SJSA1 (cell line): Measurements from ENCODE around the gene MVB12B. TPM values are rescaled to one million over a fixed set of nuclear protein-coding genes. Genes with fewer than 3 reads are reported as not detected.
A peak's percentile ranks its signal among the peaks of the same experiment; 100 is the strongest.

ENCODE experiments used
- DNase-seq, 2 experiments: peaks; one replicate each; pipeline ENCODE4 v3.0.0-alpha.2; 2015 to 2020; ENCODE audit warnings: low spot score in 2 of 2, low read depth in 1 of 2
- H3K27ac ChIP-seq: fragments of 250-450 bp; sonication (Bioruptor Pico); 2 replicates; pipeline ENCODE4 v1.5.1; 2020; ENCODE audit warnings: mild to moderate bottlenecking, moderate library complexity
- H3K27me3 ChIP-seq: fragments of 250-450 bp; sonication (Bioruptor Pico); replicated peaks from 2 replicates; pipeline ENCODE4 v1.5.1; 2020; ENCODE audit warnings: mild to moderate bottlenecking, moderate library complexity
- H3K36me3 ChIP-seq: fragments of 250-450 bp; sonication (Bioruptor Pico); 2 replicates; pipeline ENCODE4 v1.5.1; 2020; ENCODE audit warnings: mild to moderate bottlenecking
- H3K4me1 ChIP-seq: fragments of 250-450 bp; sonication (Bioruptor Pico); replicated peaks from 2 replicates; pipeline ENCODE4 v1.6.1; 2021; ENCODE audit warnings: mild to moderate bottlenecking
- H3K4me3 ChIP-seq: fragments of 250-450 bp; sonication (Bioruptor Pico); 2 replicates; pipeline ENCODE4 v1.5.1; 2020; ENCODE audit warnings: mild to moderate bottlenecking
- H3K9me3 ChIP-seq: fragments of 250-450 bp; sonication (Bioruptor Pico); replicated peaks from 2 replicates; pipeline ENCODE4 v1.5.1; 2020; ENCODE audit warnings: mild to moderate bottlenecking
- total RNA-seq: library from RNA; depleted of rRNA; stranded (reverse); fragments of >200 nt; shearing (Covaris generic); gene quantifications from 2 replicates; pipeline ENCODE4 v1.2.3, GENCODE V29; 2014

The MVB12B gene
- total RNA-seq, 1 experiment from 2014 or later = 7.8 TPM

GRCh38 chr9:126367139-126367538, 40.5 kb downstream of the MVB12B start:
- H3K27me3 ChIP-seq = no peaks in the 10 kb centered on the region
- H3K36me3 ChIP-seq = no peaks in the 10 kb centered on the region
- H3K27ac ChIP-seq = no peak overlapping the region
- DNase-seq = peak in 1 of 2 experiments; percentile 22
- H3K9me3 ChIP-seq = no peaks in the 10 kb centered on the region; the same call in none of the 2 replicates
- no peak overlapping the region for H3K4me3 ChIP-seq
- H3K4me1 ChIP-seq = peaks cover 53% of the 10 kb centered on the region

DNA sequence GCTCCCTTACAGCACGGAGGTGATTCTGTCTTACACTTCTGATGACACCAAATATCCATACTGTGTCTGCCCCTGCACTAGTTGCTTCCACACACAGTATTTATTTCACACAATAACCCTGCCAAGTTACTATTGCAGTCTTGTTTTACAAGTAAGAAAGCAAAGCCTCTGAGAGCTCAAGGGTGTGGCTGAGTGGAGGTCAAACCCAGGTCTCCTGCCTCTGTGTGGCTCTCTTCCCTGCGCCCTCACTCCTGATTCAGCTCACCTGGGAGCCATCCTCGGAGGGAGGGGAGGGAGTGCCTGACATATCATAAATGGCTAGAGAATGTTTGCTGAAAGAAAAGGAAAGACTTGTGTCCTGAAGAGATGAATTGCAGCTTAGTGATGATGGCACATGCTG, 41.0 kb downstream of the MVB12B start:
- H3K27me3 ChIP-seq = no peaks in the 10 kb centered on the region
- H3K4me1 ChIP-seq = peaks cover 58% of the 10 kb centered on the region
- H3K9me3 ChIP-seq = no peaks in the 10 kb centered on the region; the same call in 1 of the 2 replicates
- H3K4me3 ChIP-seq = no peak overlapping the region
- H3K36me3 ChIP-seq = no peaks in the 10 kb centered on the region; the same call in 1 of the 2 replicates
- H3K27ac ChIP-seq = no peak overlapping the region
- peak in 1 of 2 experiments; percentile 18 for DNase-seq

- H3K27ac ChIP-seq = no peak overlapping the region
- H3K36me3 ChIP-seq = no peaks in the 10 kb centered on the region; the same call in 1 of the 2 replicates
- no peak overlapping the region for H3K4me3 ChIP-seq
- H3K27me3 ChIP-seq = no peaks in the 10 kb centered on the region
- DNase-seq = no peak
- H3K4me1 ChIP-seq = peaks cover 62% of the 10 kb centered on the region
- no peaks in the 10 kb centered on the region for H3K9me3 ChIP-seq
Measured at GRCh38 chr9:126368020-126368419, 41.4 kb downstream of the MVB12B start.

DNA sequence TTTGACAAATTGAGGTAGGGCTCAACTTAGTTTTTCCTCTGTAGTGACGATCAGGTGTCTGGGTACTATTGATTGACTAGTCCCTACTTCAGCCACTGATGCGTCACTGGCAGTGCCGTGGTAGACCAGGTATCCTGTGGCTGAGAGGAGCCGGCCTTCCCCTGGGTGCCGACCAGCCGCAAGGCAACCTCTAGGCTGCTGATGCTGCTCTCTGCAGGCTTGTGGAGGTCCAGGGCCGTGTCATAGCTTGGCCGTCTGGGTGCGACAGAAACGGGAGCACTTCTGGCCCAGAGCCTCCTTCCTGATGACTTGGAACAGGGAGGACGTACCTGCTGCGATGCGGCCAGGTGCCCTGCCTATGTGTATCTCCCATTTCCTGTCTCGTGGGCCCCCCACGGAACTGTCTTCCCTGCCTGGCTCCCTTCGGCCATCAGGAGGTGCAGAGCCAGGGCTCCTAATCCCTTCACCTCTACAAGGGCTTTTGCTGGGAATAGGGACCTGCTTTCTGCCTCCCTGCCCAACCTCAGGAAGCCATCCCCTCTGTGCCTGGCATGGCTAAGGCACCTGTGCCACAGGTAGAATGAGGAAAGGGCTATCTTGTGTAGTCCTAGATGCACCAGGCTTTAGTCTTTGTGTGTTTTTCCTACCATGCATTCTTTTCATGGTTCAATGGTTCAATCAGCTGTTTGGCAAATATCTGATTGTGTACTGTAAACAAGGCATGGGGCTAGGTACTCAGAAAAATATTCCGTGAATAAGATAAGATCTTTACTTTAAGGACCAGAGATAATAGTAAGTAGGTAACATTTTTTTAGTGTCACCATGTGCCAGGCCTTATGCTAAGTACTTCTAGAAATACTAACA, 44.6 kb downstream of the MVB12B start:
- H3K36me3 ChIP-seq = no peaks in the 10 kb centered on the region; the same call in 1 of the 2 replicates

DNA sequence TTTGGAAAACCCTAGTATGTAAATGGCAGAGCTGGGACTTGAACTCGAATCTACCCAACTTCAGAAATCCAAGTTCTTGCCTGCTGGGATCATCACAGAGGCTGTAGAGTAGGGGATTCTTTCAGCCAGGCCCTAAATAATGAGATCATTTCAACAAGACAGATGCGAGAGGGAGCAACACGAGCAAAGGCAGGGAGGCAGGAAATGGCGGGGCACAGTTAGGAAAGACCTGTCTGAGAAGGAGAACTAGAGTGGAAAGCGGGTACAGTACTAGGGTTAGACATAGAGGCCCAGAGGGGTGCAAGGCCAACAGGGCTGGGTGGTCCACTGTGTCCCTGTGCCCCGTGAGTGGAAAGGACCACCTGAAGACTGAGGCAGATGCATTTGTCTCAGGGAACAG, 46.1 kb downstream of the MVB12B start:
- Histone ChIP-seq H3K27ac (peak overlapping the region; percentile 65), H3K9me3 (no peaks in the 10 kb centered on the region), H3K36me3 (no peaks in the 10 kb centered on the region; the same call in 1 of the 2 replicates), H3K4me1 (peaks cover 72% of the 10 kb centered on the region), H3K27me3 (0 out of 2 replicates have a peak, but pooled peaks cover 3% of the 10 kb centered on the region), H3K4me3 (no peak overlapping the region)
- peak in 1 of 2 experiments; percentile 32 for DNase-seq

More for the DNA sequence above, 44.6 kb downstream of the MVB12B start:
- H3K4me3 ChIP-seq = no peak overlapping the region
- 0 out of 2 replicates have a peak, but pooled peaks cover 3% of the 10 kb centered on the region for H3K27me3 ChIP-seq
- H3K4me1 ChIP-seq = peaks cover 74% of the 10 kb centered on the region
- no peak overlapping the region for H3K27ac ChIP-seq
- peak in 1 of 2 experiments; percentile 26 for DNase-seq
- no peaks in the 10 kb centered on the region for H3K9me3 ChIP-seq

GRCh38 chr9:126373241-126373640, 46.6 kb downstream of the MVB12B start:
- DNase-seq = peak; percentile 70 to 82
- Histone ChIP-seq H3K27ac (peak overlapping the region; percentile 65), H3K4me3 (no peak overlapping the region), H3K9me3 (no peaks in the 10 kb centered on the region), H3K4me1 (peaks cover 69% of the 10 kb centered on the region), H3K36me3 (no peaks in the 10 kb centered on the region; the same call in 1 of the 2 replicates), H3K27me3 (0 out of 2 replicates have a peak, but pooled peaks cover 3% of the 10 kb centered on the region)

DNA sequence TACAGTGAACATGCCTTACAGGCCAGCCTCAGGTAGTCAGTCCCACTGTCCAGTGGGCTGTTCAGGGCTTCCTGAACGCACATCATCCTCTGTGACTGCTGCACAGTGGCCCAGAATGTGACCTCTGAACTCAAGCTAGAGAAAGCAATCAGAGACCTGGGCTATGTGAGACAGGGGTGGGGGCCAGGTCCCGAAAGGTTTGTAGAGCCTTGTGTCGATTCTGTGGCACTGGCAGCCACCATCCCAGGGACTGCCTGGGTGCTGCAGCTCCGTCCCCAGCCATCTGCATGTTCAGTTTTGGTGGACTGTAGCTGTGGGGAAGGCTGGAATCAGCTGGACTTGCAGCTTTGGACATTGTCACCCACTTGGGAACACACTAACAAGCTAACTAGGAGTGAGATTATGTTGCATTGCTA, 47.7 kb downstream of the MVB12B start:
- Histone ChIP-seq H3K36me3 (no peaks in the 10 kb centered on the region; the same call in 1 of the 2 replicates), H3K27ac (peak overlapping the region; percentile 65), H3K4me3 (no peak overlapping the region), H3K4me1 (peaks cover 69% of the 10 kb centered on the region), H3K27me3 (0 out of 2 replicates have a peak, but pooled peaks cover 3% of the 10 kb centered on the region), H3K9me3 (no peaks in the 10 kb centered on the region)
- DNase-seq = peak in 1 of 2 experiments; percentile 13

DNA sequence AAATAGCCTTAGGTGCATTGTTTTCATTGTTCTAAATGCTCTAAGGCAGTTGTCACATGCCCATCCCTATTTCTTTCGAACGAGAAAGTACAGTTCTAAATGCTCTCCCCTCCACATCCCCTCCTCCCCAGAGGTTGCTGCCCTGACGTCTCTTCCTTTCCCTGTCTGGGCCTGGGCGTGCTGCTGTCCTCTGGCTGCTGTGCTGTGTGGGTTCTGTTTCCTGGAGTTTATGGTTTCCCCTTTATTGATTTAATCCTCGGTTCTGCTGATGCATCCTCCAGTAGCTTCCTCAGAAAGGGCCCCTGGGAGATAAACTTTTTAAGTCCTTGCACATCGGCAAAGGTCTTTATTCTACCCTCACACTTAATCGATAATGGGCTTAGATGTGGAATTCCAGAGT, 48.8 kb downstream of the MVB12B start:
- peaks cover 77% of the 10 kb centered on the region for H3K4me1 ChIP-seq
- no peak overlapping the region for H3K4me3 ChIP-seq
- DNase-seq = peak; percentile 28 to 44
- H3K36me3 ChIP-seq = no peaks in the 10 kb centered on the region; the same call in 1 of the 2 replicates
- 0 out of 2 replicates have a peak, but pooled peaks cover 3% of the 10 kb centered on the region for H3K27me3 ChIP-seq
- H3K9me3 ChIP-seq = no peaks in the 10 kb centered on the region
- H3K27ac ChIP-seq = peak overlapping the region; percentile 63

DNA sequence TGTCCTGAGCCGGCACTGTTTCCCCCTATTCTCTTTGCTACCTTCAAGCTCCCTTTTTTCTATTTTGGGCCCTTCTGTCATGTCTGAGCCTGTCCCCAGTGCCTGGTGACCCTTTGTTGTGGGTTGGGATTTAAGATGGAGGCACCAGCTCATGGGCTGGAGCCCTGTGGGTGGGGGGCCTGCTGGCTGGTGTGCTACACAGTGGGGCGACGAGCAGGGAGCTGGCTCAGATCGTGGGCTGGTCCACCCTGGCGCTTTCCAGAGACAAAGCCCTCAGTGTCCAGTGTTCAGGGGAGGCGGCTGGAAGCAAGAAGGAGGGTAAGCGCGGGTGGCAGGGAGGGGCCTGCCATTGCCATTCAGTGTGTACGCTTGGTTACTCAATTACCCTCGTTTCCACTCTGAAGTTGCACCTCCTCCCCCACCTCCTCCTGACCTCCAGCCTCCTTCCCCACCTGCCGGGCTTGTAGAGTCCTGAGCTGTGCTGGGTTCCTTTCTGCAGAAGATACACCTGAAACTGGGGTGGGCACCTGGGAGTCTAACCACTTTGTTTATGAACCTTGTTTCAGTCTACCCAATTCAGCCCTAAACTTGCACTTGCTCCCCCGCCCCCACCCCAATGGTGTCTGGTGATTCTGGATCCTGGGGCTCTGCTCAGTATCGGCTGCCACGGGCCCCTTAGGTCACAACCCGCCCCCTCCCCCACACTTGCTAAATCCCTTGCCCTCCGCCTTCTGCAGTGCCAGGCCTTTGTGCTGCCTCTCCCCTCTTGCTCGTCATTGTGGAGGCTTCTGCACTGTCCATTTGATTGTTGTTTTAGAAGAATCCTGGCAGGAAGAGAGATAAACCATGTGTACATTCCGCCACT, 49.9 kb downstream of the MVB12B start:
- Histone ChIP-seq H3K9me3 (no peaks in the 10 kb centered on the region), H3K4me3 (no peak overlapping the region), H3K4me1 (peaks cover 68% of the 10 kb centered on the region), H3K27me3 (0 out of 2 replicates have a peak, but pooled peaks cover 3% of the 10 kb centered on the region), H3K36me3 (no peaks in the 10 kb centered on the region; the same call in 1 of the 2 replicates), H3K27ac (peak overlapping the region; percentile 63)
- DNase-seq = peak in 1 of 2 experiments; percentile 43

DNA sequence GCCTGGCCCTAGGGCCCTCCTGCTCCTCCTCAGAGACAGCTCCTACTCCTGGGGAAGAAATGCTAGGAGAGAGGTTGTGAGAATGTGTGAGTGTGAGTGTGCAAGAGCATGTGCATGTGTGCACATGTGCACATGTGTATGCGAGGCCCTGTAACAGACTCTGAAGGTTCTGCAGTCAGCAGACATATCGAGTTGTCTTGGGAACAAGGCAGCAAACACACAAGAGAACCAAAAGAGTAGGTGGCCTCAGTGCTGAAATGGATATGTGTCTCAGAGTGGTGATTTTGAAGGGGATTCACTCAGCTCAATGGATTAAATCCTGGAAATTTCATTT, 50.5 kb downstream of the MVB12B start:
- DNase-seq = no peak
- Histone ChIP-seq H3K4me1 (peaks cover 62% of the 10 kb centered on the region), H3K4me3 (no peak overlapping the region), H3K27me3 (0 out of 2 replicates have a peak, but pooled peaks cover 3% of the 10 kb centered on the region), H3K9me3 (no peaks in the 10 kb centered on the region), H3K27ac (no peak overlapping the region), H3K36me3 (no peaks in the 10 kb centered on the region; the same call in 1 of the 2 replicates)

DNA sequence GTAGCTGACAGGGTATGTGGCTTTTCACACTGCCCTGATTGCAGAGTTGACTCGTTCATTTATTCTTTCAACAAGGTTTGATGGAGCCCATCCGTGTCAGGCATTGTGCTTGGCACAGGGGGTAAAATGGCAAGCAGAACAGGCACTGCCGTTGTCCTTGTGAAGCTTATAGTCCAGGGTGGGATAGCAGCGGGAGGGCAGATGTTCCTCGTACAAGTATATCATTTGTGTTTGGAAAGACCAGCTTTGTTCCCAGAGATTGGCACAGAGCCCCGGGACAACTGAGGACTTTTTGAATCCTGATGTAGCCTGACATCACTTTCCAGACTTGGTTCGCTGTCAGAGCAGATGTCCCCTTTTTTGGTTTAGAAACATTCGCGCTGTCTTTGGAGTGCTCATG, 50.9 kb downstream of the MVB12B start:
- H3K9me3 ChIP-seq = no peaks in the 10 kb centered on the region
- no peak for DNase-seq
- H3K36me3 ChIP-seq = no peaks in the 10 kb centered on the region
- no peak overlapping the region for H3K27ac ChIP-seq
- H3K27me3 ChIP-seq = 0 out of 2 replicates have a peak, but pooled peaks cover 3% of the 10 kb centered on the region
- peaks cover 58% of the 10 kb centered on the region for H3K4me1 ChIP-seq
- no peak overlapping the region for H3K4me3 ChIP-seq

GRCh38 chr9:126378761-126379160, 52.1 kb downstream of the MVB12B start:
- H3K27me3 ChIP-seq = 0 out of 2 replicates have a peak, but pooled peaks cover 3% of the 10 kb centered on the region
- no peaks in the 10 kb centered on the region for H3K9me3 ChIP-seq
- H3K4me3 ChIP-seq = no peak overlapping the region
- H3K36me3 ChIP-seq = no peaks in the 10 kb centered on the region
- no peak for DNase-seq
- peaks cover 46% of the 10 kb centered on the region for H3K4me1 ChIP-seq
- H3K27ac ChIP-seq = no peak overlapping the region

GRCh38 chr9:126379661-126380360, 53.2 kb downstream of the MVB12B start:
- Histone ChIP-seq H3K27ac (no peak overlapping the region), H3K4me3 (no peak overlapping the region), H3K9me3 (no peaks in the 10 kb centered on the region), H3K36me3 (no peaks in the 10 kb centered on the region), H3K27me3 (0 out of 2 replicates have a peak, but pooled peaks cover 3% of the 10 kb centered on the region), H3K4me1 (peaks cover 35% of the 10 kb centered on the region)
- DNase-seq = peak in 1 of 2 experiments; percentile 26
